Activated CD4-positive, alpha-beta T cell treated with anti-CD3 and anti-CD28 coated beads, Interleukin-2, amount 50 U/mL, for 48 hours (primary cell): Measurements from ENCODE around the gene TNS1.
"Not testable (repeated sequence)": the region's sequence is repeated elsewhere in the genome, so short reads cannot be mapped to it uniquely, and the experiment has no call there.

Source experiments
- DNase-seq, 2 experiments: peaks; one replicate each; pipeline ENCODE4 v3.0.0-alpha.2; 2020

TNS1 gene

DNA sequence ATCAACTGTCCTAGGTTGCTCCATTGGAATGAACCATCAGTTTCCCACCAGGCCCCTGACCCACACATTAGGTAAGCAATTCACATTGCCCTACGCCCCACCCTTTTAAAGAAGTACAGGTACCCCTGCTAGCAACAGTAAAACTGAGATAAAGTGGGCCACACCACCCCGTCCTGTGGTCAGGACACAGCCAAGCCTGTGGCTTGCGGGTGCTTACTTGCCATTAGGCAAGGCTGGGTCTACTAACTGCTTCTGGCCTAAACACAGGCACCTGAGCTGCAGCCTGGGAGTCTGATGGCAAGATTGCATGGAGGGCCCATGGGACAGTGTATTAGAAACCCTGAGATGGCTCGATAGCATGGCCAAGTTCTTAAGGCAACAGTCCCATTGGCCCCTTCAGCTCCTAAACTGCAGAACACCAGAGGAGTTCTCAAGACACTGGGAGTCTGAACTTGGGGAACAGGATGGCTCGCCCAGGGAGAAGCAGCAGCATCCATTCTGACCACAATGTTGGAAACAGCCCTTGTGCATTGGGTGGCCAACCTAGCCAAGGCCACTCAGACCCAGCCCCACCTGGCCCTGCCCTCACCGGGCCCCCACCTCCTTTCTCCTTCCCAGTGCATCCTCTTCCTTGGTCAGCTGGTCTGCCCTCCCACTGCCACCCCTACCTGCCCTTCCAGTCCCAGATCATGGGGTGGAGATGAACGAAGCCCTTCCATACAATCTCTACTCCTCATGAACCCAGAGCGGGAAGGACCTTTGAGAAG, 177.1 kb downstream of the TNS1 start:
- no peak for DNase-seq

DNA sequence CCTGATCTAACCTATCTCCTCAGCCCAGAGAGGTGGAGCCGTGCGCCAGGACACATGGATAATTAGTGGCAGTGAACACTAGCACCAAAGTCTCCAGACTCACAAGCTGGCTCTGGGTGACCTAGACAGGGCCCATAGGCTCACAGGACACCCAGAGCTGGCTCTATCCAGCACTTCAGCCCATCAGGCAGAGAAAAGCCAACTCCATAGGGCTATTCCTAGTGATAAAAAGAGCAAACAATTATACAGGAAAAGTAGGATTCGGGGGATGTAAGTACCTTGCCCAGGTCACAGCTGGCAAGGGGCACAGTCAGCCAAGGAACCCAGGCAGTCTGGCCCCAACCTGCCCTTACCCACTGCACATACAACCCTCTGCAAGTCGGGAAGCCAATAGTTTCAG, 178.6 kb downstream of the TNS1 start:
- DNase-seq = no peak

GRCh38 chr2:217823626-217824025, 179.2 kb downstream of the TNS1 start:
- no peak for DNase-seq

- DNase-seq = no peak
Measured at GRCh38 chr2:217822296-217823252, 180.2 kb downstream of the TNS1 start.

- DNase-seq = no peak
Measured at GRCh38 chr2:217821536-217822147, 181.2 kb downstream of the TNS1 start.

- no peak for DNase-seq
Measured at GRCh38 chr2:217820904-217821303, 181.9 kb downstream of the TNS1 start.

DNA sequence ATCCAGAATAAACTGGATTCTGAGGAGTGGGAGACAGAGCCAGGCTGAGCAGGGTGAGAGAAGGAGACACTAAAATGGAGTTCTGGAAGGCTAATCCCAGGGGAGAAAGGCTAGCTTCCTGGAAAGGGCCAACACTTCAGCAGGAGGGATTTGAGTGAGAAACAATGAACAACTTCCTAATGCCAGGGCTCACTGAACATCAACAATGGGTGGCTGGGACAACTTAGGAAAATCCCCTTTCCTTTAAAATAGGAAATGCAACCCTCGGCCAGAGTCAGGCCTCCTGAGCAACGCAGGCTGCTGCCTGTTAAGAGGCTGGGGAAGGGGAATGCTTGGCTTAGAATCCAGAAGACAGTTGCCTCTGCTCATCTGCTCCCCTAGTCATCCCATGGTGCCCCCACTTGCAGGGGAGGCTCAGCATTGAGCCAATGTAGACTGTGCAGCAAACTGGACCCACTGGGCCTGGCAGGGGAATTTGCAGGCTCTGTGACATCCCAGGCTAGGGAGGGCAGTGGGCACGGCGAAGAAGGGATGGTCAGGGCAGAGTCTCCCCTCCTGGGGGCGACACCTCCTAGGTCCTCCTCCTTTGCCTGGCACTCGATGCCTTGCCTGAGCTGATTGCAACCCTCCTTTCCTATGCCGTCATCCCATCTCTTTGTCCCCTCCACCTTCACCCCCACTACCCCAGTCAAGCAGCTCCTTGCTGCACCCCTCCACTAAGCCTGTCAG, 182.5 kb downstream of the TNS1 start:
- DNase-seq = no peak

DNA sequence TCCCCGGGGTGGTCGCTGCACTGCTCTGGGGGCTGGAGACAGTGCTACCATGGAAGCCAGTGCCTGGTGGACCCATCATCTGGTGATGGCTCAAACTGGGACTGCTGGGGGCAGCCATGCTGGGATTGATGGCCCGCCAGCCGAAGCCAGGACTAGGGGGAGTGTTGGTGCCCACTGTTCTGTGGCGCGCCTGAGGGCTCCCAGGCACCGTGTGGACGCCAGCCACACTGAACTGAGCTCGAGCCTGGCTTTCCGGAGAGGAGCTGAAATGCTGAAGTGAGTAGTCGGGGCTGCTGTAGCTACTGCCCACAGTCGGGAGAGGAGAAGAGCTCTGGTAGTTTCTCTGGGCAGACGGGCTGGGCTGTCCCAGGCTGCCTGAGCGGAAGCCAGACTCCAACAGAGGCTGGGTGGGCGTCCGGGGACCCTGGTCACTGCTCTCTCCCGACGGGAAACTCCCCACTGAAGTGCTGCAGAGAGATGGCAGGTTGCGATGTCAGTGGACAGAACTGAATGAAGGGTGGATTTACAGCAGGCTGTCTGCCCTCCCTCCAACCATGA, 184.4 kb downstream of the TNS1 start:
- no peak for DNase-seq

- DNase-seq = no peak
Measured at GRCh38 chr2:217817466-217818292, 185.1 kb downstream of the TNS1 start.

DNA sequence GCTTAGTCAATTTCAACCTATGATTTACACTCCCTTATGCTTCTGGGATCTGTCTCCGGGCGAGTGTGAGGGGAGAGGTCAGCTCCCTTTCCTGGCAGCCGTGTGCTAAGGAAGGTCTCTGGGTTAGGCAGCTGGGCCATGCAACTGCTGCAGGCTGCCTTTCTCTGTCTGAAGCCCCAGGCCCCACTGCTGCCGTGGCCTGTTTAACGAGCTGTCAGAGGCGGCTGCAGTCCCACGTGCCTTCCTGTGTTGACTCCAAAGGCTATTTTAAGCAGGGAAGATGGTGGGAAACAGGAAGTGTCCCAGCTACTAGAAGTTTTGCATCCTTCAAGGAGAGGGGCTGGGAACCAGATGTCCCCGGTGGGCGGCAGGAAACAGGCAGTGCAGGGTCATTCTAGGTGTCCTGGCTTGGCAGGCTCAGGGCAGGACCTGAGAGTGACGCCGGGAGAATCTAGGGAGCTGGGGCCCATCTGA, 186.4 kb downstream of the TNS1 start:
- DNase-seq = no peak

DNA sequence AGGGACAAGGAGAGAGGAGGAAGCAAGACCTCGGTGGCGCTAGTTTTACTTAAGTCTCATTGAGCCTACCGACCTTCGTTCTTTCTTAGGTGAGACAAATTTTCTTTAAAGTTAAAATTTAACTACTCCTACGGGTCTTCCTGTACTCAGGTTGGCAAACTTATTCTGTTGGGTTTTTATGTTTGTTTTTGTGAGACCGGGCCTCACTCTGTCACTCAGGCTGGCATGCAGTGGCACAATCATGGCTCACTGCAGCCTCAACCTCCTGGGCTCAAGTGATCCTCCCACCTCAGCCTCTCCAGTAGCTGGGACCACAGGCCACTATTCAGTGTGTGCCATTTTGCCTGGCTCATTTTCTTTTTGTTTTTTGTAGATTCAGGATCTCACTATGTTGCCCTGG, 189.0 kb downstream of the TNS1 start:
- DNase-seq = no peak

GRCh38 chr2:217812170-217812569, 190.6 kb downstream of the TNS1 start:
- DNase-seq = no peak

GRCh38 chr2:217810260-217810659, 192.5 kb downstream of the TNS1 start:
- DNase-seq = no peak

DNA sequence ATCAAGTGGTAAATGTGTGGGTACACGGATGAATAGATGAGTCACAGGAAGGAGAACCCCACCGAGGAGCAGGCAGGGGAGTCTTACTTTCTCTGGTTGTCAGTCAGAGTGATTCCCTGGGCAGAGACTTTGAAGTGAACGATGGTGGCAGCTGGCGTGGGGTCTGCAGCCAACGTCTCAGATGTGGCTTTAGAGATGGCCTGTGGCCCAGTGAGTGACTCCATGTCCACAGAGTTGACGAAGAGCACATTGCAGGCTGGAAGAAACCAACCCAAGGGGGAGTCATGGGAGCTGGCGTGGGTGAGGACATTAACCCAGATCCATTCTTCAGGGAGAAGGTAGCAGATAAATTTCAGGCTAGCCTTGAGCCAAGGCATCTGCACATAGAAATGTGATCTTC, 193.1 kb downstream of the TNS1 start:
- no peak for DNase-seq

DNA sequence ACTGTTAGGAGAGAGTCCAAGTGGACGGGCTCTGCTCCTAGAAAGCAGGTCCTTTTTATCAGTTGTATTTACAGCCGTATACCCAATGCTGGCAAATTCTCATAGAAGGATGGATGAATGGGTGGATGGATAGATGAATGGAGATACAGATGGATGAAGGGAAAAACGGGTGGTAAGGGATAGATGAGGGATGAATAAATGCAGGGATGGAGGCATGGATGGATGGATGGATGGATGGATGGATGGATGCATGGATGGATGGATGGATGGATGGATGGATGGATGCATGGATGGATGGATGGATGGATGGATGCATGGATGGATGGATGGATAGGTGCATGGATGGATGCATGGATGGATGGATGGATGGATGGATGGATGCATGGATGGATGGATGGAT, 193.8 kb downstream of the TNS1 start:
- not testable (repeated sequence) for DNase-seq

DNA sequence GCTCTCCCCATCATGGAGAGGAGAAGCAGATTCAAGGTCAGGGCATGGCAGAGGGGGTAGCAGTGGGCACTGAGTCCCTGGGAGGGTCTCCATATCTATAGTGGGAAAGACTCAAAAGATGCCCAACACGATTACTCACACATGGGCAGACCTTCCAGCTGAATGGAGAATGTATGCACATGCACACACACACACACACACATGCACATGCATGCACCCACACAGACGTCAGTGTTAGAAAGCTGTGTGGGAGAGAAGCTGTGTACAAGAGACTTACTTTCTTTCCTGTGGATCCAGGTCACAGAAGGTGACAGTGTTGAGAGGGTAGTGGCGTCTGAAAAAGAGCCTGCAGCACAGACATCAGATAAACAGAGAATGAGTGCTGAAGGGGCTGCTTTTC, 194.5 kb downstream of the TNS1 start:
- no peak for DNase-seq

DNA sequence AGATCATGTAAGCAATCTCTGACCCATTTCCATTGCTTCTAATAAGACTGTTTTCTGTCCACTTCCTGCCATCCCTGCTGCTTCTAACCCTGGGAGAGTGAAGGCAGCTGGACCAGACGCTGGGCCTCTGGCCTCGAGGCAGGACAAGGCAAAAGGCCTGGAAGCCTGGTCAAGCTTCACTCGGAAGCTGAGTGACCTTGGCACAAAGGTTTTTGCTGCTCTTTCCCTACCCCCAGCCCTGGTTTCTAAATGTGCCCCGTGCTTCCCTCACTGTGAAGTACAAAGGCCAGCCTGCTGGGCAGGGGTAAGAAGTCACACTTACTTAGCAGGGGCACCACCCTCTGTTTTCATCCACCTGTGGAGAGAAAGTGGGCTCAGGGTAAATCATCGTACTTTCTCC, 195.0 kb downstream of the TNS1 start:
- DNase-seq = no peak

GRCh38 chr2:217807025-217807424, 195.8 kb downstream of the TNS1 start:
- no peak for DNase-seq

- no peak for DNase-seq
Measured at GRCh38 chr2:217806482-217806765, 196.4 kb downstream of the TNS1 start.

DNA sequence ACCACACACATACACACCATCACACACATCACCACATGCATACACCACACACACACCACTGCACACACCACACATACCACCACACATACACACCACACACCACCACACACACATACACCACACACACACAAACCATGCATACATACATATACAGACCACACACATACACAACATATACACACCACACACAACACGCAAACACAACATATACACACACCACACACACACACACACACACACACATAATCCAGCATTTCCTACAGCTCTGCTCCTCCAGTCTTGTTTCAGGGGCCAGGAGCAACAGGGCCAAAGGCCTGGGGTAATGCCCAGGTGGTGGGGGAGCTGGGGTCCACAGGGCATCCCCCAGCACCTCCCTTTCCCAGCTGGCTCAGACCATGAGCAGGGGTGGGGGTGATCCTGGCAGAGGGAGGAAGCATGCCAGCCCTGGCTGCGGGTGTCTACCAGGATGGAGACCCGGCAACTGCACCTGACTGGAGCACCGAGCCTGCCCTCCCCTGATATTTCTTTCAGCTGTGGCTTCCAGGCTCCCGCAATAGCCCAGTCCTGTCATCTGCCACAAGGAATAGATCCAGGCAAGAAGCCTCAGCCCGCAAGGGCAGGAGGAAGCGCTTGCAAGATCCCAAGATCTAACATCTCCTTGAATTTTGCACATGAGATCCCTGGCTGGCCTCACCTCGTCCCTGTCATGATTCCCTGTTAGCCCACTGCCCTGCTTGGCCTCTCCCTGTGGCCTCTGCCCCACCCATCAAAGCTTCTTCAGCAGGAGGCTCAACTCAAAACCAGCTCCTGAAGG, 196.9 kb downstream of the TNS1 start:
- no peak for DNase-seq
